ENCODE measurements around the gene IGFBP3.

The IGFBP3 gene

DNA sequence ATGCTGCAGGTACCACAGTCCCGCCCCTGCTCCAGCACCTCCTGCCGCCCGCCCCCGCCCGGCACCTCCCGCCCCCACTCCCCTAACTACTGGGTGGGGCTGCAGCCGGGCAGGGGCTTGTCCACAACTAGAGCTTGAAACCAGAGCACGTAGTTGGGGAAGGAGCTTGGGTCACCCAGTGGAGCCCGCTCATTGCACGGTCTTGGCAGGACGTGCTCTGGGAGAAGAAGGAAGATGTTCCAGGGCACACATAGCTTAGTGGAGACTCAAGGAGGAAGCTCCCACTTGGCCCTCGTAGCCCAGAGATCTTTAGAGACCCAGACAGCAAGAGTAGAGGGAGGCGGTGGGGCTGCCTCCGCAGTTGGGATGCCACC, 32.1 kb downstream of the IGFBP3 start:
- DNase-seq (ENCODE audit: extremely low read depth, low read depth): no peak
- TF ChIP-seq, protein P1, sequence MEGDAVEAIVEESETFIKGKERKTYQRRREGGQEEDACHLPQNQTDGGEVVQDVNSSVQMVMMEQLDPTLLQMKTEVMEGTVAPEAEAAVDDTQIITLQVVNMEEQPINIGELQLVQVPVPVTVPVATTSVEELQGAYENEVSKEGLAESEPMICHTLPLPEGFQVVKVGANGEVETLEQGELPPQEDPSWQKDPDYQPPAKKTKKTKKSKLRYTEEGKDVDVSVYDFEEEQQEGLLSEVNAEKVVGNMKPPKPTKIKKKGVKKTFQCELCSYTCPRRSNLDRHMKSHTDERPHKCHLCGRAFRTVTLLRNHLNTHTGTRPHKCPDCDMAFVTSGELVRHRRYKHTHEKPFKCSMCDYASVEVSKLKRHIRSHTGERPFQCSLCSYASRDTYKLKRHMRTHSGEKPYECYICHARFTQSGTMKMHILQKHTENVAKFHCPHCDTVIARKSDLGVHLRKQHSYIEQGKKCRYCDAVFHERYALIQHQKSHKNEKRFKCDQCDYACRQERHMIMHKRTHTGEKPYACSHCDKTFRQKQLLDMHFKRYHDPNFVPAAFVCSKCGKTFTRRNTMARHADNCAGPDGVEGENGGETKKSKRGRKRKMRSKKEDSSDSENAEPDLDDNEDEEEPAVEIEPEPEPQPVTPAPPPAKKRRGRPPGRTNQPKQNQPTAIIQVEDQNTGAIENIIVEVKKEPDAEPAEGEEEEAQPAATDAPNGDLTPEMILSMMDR (IDR thresholded peaks at IDR 0.05; ENCODE audit: low read depth, low read length): no peak

DNA sequence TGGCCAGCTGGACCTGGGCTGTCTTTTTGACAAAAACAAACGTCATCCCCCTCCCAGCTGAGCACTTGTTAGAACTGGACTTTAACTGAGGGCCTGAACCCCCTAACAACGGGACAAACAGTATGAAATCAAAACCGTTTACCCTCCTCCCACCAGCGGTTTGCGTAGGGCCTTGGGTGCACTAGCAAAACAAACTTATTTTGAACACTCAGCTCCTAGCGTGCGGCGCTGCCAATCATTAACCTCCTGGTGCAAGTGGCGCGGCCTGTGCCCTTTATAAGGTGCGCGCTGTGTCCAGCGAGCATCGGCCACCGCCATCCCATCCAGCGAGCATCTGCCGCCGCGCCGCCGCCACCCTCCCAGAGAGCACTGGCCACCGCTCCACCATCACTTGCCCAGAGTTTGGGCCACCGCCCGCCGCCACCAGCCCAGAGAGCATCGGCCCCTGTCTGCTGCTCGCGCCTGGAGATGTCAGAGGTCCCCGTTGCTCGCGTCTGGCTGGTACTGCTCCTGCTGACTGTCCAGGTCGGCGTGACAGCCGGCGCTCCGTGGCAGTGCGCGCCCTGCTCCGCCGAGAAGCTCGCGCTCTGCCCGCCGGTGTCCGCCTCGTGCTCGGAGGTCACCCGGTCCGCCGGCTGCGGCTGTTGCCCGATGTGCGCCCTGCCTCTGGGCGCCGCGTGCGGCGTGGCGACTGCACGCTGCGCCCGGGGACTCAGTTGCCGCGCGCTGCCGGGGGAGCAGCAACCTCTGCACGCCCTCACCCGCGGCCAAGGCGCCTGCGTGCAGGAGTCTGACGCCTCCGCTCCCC, 32.7 kb downstream of the IGFBP3 start, which contains the start of gene IGFBP1:
IGFBP1 (plus strand) TSS at position 304 of the 808 bp plus-strand sequence; CDS start at position 469, 165 bp downstream.
- TF ChIP-seq, protein P1 (IDR thresholded peaks at IDR 0.05; ENCODE audit: low read depth, low read length): no peak
- DNase-seq (ENCODE audit: extremely low read depth, low read depth): no peak

DNA sequence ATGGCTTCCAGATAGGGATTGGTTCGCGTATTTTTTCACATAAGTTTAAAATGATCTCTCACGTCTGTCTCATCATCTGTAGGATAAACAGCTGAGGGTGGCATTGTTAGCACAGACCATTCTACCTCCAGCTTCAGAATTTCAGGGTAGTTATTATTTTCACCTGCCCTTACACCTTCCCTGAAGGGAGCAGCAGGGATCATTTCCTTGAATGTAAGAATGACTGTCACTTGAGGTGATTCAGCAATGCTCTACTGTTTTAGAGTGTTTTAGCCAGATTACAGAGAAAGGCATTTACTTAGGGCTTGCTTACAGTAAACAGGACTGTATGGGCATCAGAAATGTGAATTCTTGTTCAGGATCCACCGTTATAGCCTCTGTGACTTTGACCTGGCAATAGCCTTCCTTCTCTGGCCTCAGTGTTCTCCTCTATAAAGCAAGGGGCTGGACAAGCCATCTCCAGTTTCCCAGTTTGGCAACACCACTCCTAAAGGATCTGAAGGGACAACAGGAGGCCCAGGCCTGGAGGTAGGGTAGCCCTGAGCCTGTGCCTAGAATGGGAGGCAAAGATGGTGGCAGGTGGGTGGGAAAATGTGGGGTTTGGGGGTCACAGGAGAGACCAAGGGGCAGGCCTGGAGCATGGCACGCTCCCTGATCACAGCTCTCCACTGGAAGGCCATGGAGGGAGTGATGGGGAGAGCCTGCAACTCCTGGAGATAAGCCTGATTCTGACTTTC, 34.0 kb downstream of the IGFBP3 start:
- DNase-seq (ENCODE audit: extremely low read depth, low read depth): no peak
- TF ChIP-seq, protein P1 (IDR thresholded peaks at IDR 0.05; ENCODE audit: low read depth, low read length): no peak

DNA sequence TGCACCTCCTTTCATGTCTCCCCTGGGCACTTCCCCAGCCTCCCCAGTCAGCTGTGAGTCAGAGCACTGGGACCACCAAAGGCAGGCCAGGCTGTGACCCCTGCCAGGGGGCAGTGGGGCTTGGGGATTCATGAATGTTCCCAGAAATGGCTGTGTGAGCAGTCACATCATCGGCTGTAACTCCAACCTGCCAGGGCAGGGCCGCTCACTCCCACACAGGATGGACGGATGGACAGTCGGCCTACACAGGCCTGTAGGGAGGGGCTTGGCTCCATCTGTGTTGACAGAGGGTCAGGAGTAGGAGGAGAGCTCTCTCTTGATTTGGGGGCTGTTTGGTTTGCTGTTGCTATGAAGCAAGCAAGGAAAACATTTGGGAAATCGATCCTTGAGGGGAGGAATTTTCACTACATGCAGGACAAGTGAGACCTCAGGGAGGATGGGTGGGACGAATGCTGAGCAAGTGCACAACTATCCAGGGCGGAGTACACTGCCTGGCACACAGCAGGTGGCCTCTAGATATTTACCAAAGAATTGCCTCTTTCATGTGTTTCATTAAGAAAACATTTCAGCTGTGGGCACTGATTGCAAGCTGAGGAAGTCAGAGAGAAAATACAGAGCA, 35.7 kb downstream of the IGFBP3 start:
- TF ChIP-seq, protein P1 (IDR thresholded peaks at IDR 0.05; ENCODE audit: low read depth, low read length): no peak
- no peak for DNase-seq (ENCODE audit: extremely low read depth, low read depth)

DNA sequence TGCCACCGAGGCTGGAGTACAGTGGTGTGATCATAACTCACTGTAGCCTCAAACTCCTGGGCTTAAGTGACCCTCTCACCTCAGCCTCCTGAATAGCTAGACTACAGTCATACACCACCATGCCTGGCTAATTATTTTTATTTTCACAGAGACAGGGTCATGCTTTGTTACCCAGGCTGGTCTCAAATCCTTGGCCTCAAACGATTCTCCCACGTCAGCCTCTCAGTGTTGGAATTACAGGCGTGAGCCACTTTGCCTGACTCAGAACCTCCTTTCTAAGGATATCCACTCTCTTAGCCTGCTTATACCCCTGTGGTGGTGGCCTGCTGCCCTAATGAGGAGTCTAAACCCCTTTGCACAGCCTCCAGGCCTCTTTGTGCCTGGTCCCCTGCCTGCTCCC, 36.9 kb downstream of the IGFBP3 start:
- TF ChIP-seq, protein P1 (IDR thresholded peaks at IDR 0.05; ENCODE audit: low read depth, low read length): no peak
- DNase-seq (ENCODE audit: extremely low read depth, low read depth): no peak

DNA sequence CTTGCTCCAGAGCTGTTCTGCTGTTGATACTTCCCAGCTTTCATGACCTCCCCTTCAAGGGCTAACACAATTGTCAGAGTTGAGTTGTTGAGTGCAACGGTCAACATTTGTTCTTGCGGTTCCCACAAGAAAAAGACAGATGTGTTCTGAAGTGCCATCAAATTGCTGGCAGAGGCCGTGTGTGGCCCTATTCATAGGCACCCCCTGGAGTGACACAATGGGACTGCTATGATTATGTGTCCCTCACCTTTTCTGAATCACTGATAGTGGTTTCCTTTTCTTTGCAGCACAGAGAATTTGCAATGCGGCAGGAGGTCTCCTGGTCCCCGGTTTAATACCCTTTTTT, 38.6 kb downstream of the IGFBP3 start:
- TF ChIP-seq, protein P1 (IDR thresholded peaks at IDR 0.05; ENCODE audit: low read depth, low read length): no peak
- DNase-seq (ENCODE audit: extremely low read depth, low read depth): no peak

All from AG09319 (cell line).